Naive B cell (primary cell): Measurements from ENCODE around the gene IL33. TPM values are rescaled to one million over a fixed set of nuclear protein-coding genes. Genes with fewer than 3 reads are reported as not detected.
A peak's percentile ranks its signal among the peaks of the same experiment; 100 is the strongest.

ENCODE experiments used
- ATAC-seq, 2 donors: fragments of 150-1000 bp; cut with Tn5 transposase; 2 replicates each; pipeline ENCODE4 v1.10.0; 2021; ENCODE audit warnings: low read depth in 2 of 2, mild to moderate bottlenecking in 2 of 2, moderate library complexity in 2 of 2
- DNase-seq: peaks from one replicate; pipeline ENCODE4 v3.0.0; 2022
- H3K27ac Mint-ChIP-seq, 6 donors: one replicate each; pipeline ENCODE4 v1.8.0; 2020 to 2022; ENCODE audit warnings: mild to moderate bottlenecking in 6 of 6, mixed read lengths in 6 of 6, moderate library complexity in 5 of 6, inconsistent platforms in 2 of 6
- H3K27me3 Mint-ChIP-seq, 3 donors: one replicate each; pipeline ENCODE4 v1.8.0; 2021 to 2022; ENCODE audit warnings: mixed read lengths in 3 of 3, mild to moderate bottlenecking in 1 of 3
- H3K36me3 Mint-ChIP-seq, 2 donors: one replicate each; pipeline ENCODE4 v1.8.0; 2020 to 2022; ENCODE audit warnings: mixed read lengths in 2 of 2, inconsistent platforms in 1 of 2, mild to moderate bottlenecking in 1 of 2
- H3K4me1 Mint-ChIP-seq, 3 donors: one replicate each; pipeline ENCODE4 v1.8.0; 2020 to 2022; ENCODE audit warnings: mixed read lengths in 3 of 3, inconsistent platforms in 1 of 3, mild to moderate bottlenecking in 1 of 3, moderate library complexity in 1 of 3
- H3K4me3 Mint-ChIP-seq, 8 donors: one replicate each; pipeline ENCODE4 v1.8.0; 2020 to 2022; ENCODE audit warnings: mild to moderate bottlenecking in 8 of 8, mixed read lengths in 8 of 8, moderate library complexity in 8 of 8, inconsistent platforms in 2 of 8
- H3K9me3 Mint-ChIP-seq, 7 donors: one replicate each; pipeline ENCODE4 v1.8.0; 2020 to 2022; ENCODE audit warnings: mixed read lengths in 7 of 7, mild to moderate bottlenecking in 5 of 7, inconsistent platforms in 2 of 7, moderate library complexity in 1 of 7
- polyA plus RNA-seq, 6 donors: library from polyadenylated mRNA; unstranded; fragments of 300-500 nt; fragmentation: Illumina TruSeq; gene quantifications; one replicate each; pipeline ENCODE4 v1.2.3, GENCODE V29; 2021; ENCODE audit warnings: low read depth in 6 of 6

IL33 gene
- polyA plus RNA-seq, 6 donors from 2014 or later, result not detected

DNA sequence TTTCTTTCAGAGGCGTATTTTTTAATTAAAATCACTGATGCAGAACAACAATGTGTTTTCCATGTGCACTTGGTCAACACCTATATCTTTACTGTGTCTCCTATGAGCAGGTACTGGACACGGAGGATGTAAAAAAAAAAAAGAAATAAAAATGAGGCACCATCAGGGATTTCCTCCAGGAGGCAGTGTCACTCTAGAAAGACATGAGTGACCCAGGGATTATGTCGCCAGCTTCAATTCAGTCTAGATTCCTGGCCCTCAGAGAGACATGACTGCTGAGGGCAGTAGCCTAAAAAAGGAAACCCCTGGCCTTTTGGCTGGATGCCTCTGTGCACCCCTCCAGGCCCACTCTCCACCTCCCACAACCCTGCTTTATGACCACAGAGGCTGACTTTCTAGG, 18.3 kb upstream of the IL33 start:
- Mint-ChIP-seq H3K27me3 (peaks cover 11 to 34% (median 17%) of the 10 kb centered on the region in 3 donors), H3K9me3 (peaks cover 0 to 3% (median 0%) of the 10 kb centered on the region in 7 donors), H3K4me1 (no peaks in the 10 kb centered on the region), H3K4me3 (no peak overlapping the region), H3K27ac (no peak overlapping the region), H3K36me3 (no peaks in the 10 kb centered on the region)
- DNase-seq, result no peak
- ATAC-seq, result no peak

DNA sequence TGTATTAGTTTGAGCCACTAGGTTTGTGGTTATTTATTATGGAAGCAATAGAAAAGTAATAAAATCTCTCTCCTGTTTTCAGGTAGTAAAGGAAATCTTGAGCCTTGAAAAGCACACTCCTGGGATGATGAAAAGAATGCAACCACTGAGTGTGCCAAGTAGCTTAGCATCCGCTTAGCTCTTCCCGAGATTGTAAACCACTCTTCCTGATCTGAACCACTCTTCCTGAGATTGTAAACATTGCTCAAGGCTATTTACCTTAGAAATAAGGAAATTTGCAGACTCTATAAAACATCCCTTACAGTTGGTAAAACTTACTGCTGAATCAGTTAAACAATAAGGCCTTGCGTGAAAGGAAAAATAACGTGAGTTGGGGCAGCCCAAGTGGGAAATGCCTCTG, 17.4 kb upstream of the IL33 start:
- H3K4me1 Mint-ChIP-seq, result no peaks in the 10 kb centered on the region
- no peaks in the 10 kb centered on the region for H3K36me3 Mint-ChIP-seq
- no peak for DNase-seq
- ATAC-seq, result no peak
- no peak overlapping the region for H3K27ac Mint-ChIP-seq
- peaks cover 0 to 3% (median 0%) of the 10 kb centered on the region in 7 donors for H3K9me3 Mint-ChIP-seq
- H3K4me3 Mint-ChIP-seq, result no peak overlapping the region
- peaks cover 9 to 33% (median 15%) of the 10 kb centered on the region in 3 donors for H3K27me3 Mint-ChIP-seq

DNA sequence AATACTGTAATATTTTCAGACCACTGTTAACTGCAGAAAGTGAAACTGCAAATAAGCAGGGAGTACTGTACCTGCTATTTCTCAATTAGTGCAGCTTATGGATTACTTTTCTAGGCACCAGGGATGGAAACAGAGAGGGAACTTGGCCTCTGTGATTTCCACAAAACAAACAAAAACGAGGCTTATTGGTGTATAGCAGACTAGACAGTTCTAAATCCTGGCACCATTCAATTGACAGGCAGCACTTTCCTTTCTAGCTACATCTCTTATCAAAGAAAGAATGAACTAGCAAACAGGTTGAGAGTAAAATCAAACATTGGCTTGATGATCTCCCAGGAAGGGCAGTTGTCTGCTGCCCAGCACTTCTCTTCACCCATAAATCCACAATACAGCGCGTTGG, 16.0 kb upstream of the IL33 start:
- H3K4me3 Mint-ChIP-seq, result no peak overlapping the region
- no peaks in the 10 kb centered on the region for H3K36me3 Mint-ChIP-seq
- H3K27me3 Mint-ChIP-seq, result peaks cover 13 to 32% (median 20%) of the 10 kb centered on the region in 3 donors
- no peaks in the 10 kb centered on the region for H3K4me1 Mint-ChIP-seq
- H3K9me3 Mint-ChIP-seq, result peaks cover 0 to 3% (median 0%) of the 10 kb centered on the region in 7 donors
- ATAC-seq (no peak), DNase-seq (no peak)
- H3K27ac Mint-ChIP-seq, result no peak overlapping the region

DNA sequence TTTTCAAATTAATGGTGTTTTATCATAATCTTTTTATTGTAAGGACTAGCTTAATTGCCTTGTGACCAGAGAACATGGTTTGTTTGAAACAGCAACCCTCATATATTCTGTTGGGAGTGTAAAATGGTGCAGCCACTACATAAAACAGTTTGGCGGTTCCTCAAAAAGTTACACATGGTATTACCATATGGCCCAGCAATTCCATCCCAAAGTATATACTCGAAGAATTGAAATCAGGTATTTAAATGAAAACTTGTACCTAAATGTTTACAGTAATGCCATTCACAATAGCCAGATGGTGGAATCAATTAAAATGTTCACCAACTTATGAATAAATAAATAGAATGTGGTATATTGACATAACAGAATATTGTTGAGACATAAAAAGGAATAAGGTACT, 14.8 kb upstream of the IL33 start:
- peaks cover 0 to 9% (median 5%) of the 10 kb centered on the region in 7 donors for H3K9me3 Mint-ChIP-seq
- H3K27me3 Mint-ChIP-seq, result peaks cover 7 to 33% (median 20%) of the 10 kb centered on the region in 3 donors
- H3K4me3 Mint-ChIP-seq, result no peak overlapping the region
- no peaks in the 10 kb centered on the region for H3K4me1 Mint-ChIP-seq
- no peak for DNase-seq
- H3K36me3 Mint-ChIP-seq, result peaks cover 0 to 8% of the 10 kb centered on the region in 2 donors
- no peak overlapping the region for H3K27ac Mint-ChIP-seq
- no peak for ATAC-seq

- H3K4me1 Mint-ChIP-seq, result no peaks in the 10 kb centered on the region
- DNase-seq, result no peak
- no peak overlapping the region for H3K27ac Mint-ChIP-seq
- ATAC-seq, result no peak
- H3K9me3 Mint-ChIP-seq, result peaks cover 20 to 60% (median 51%) of the 10 kb centered on the region in 7 donors
- H3K4me3 Mint-ChIP-seq, result no peak overlapping the region
- H3K27me3 Mint-ChIP-seq, result peaks cover 5 to 20% (median 8%) of the 10 kb centered on the region in 3 donors
- peaks cover 0 to 16% of the 10 kb centered on the region in 2 donors for H3K36me3 Mint-ChIP-seq
Observed at GRCh38 chr9:6209966-6210365, 5.6 kb upstream of the IL33 start.

GRCh38 chr9:6212722-6213375, 2.8 kb upstream of the IL33 start:
- Mint-ChIP-seq H3K36me3 (peaks cover 0 to 8% of the 10 kb centered on the region in 2 donors), H3K27me3 (peaks cover 11 to 35% (median 20%) of the 10 kb centered on the region in 3 donors), H3K4me1 (no peaks in the 10 kb centered on the region), H3K27ac (peak overlapping the region in 1 of 6 donors; percentile 8), H3K9me3 (peaks cover 15 to 39% (median 32%) of the 10 kb centered on the region in 7 donors), H3K4me3 (no peak overlapping the region)
- DNase-seq, result no peak
- no peak for ATAC-seq

- H3K4me3 Mint-ChIP-seq, result no peak overlapping the region
- peaks cover 0 to 8% of the 10 kb centered on the region in 2 donors for H3K36me3 Mint-ChIP-seq
- DNase-seq (no peak), ATAC-seq (no peak)
- H3K27me3 Mint-ChIP-seq, result peaks cover 15 to 41% (median 25%) of the 10 kb centered on the region in 3 donors
- H3K4me1 Mint-ChIP-seq, result no peaks in the 10 kb centered on the region
- H3K9me3 Mint-ChIP-seq, result peaks cover 10 to 24% (median 18%) of the 10 kb centered on the region in 7 donors
- H3K27ac Mint-ChIP-seq, result no peak overlapping the region
Observed at GRCh38 chr9:6214434-6214833, 1.2 kb upstream of the IL33 start.

DNA sequence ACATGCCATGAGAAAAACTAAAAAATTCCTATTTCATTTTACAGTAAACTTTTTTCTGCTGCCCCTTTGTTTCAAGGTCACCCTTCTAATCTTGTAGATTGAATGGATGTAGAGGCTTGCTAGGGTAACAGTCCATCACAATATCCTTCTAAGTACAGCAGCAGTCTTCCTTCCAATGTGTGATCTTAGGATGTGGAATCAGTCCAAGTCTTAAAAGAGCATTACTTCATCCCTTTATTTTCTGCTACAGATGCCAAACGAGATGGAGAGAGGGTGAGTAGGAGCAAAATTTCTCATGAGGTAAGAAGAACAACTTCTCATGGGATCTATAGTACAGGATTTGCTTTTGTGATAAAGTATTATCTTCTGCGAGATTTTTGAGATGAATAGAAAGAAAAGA, 704 bp upstream of the IL33 start:
- DNase-seq (no peak), ATAC-seq (no peak)
- peaks cover 0 to 8% of the 10 kb centered on the region in 2 donors for H3K36me3 Mint-ChIP-seq
- peaks cover 9 to 19% (median 15%) of the 10 kb centered on the region in 7 donors for H3K9me3 Mint-ChIP-seq
- no peaks in the 10 kb centered on the region for H3K4me1 Mint-ChIP-seq
- H3K27ac Mint-ChIP-seq, result no peak overlapping the region
- H3K27me3 Mint-ChIP-seq, result peaks cover 15 to 43% (median 26%) of the 10 kb centered on the region in 3 donors
- no peak overlapping the region for H3K4me3 Mint-ChIP-seq

GRCh38 chr9:6216002-6216401, 395 bp downstream of the IL33 start:
- Mint-ChIP-seq H3K27ac (no peak overlapping the region), H3K27me3 (peaks cover 15 to 48% (median 31%) of the 10 kb centered on the region in 3 donors), H3K4me1 (no peaks in the 10 kb centered on the region), H3K4me3 (no peak overlapping the region), H3K9me3 (peaks cover under 1 to 8% (median 6%) of the 10 kb centered on the region in 7 donors), H3K36me3 (no peaks in the 10 kb centered on the region)
- DNase-seq (no peak), ATAC-seq (no peak)

- H3K27me3 Mint-ChIP-seq, result peaks cover 15 to 48% (median 31%) of the 10 kb centered on the region in 3 donors
- ATAC-seq (no peak), DNase-seq (no peak)
- H3K36me3 Mint-ChIP-seq, result no peaks in the 10 kb centered on the region
- H3K9me3 Mint-ChIP-seq, result peaks cover 0 to 4% (median 3%) of the 10 kb centered on the region in 7 donors
- H3K4me1 Mint-ChIP-seq, result no peaks in the 10 kb centered on the region
- H3K4me3 Mint-ChIP-seq, result no peak overlapping the region
- H3K27ac Mint-ChIP-seq, result no peak overlapping the region
Observed at GRCh38 chr9:6216951-6217350, 1.3 kb downstream of the IL33 start.

DNA sequence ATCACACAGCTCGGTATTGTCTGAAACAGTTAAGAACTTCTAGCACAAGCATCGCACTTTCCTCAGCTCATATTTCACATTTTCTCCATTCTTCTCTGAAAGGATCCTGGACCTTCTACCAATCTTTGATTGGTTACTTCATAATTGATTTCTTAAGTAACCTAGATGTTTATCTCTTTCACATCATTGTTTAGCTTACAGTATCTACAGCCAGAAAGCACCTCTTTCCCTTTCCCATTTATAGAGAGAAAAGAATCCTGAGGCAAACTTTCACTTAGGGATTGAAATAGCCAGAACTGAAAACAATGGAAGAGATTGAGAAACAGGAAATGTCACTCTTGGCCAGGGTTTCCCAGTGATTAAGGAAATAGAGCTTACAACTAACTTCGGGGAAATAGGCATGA, 2.5 kb downstream of the IL33 start:
- H3K9me3 Mint-ChIP-seq, result peaks cover 0 to 3% (median 0%) of the 10 kb centered on the region in 7 donors
- H3K27ac Mint-ChIP-seq, result no peak overlapping the region
- peaks cover 15 to 41% (median 29%) of the 10 kb centered on the region in 3 donors for H3K27me3 Mint-ChIP-seq
- no peak overlapping the region for H3K4me3 Mint-ChIP-seq
- no peaks in the 10 kb centered on the region for H3K36me3 Mint-ChIP-seq
- DNase-seq (no peak), ATAC-seq (no peak)
- no peaks in the 10 kb centered on the region for H3K4me1 Mint-ChIP-seq

GRCh38 chr9:6219040-6219439, 3.4 kb downstream of the IL33 start:
- no peak for ATAC-seq
- Mint-ChIP-seq H3K4me1 (no peaks in the 10 kb centered on the region), H3K9me3 (no peaks in the 10 kb centered on the region), H3K27ac (no peak overlapping the region), H3K36me3 (no peaks in the 10 kb centered on the region), H3K27me3 (peaks cover 15 to 38% (median 29%) of the 10 kb centered on the region in 3 donors), H3K4me3 (no peak overlapping the region)
- DNase-seq, result no peak

DNA sequence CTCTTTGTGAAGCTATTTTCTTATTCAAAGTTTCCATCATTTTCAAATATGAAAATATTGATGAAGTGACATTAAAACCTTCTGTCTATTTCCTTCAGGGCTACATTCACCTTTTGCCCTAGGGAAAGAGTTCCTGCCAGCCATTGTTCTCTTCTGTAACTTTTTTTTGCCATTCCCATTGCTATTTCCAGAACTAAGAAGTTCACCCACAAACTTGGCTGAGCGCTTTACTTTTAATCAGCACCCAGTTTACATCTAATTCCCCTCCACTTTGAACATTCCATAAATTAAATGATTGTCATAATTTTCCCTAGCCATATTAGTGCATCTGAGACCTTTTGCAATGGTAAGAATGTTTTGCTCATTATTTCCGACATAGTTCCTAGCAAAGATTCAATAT, 4.4 kb downstream of the IL33 start:
- Mint-ChIP-seq H3K36me3 (no peaks in the 10 kb centered on the region), H3K27ac (no peak overlapping the region), H3K27me3 (peaks cover 19 to 37% (median 36%) of the 10 kb centered on the region in 3 donors), H3K4me1 (no peaks in the 10 kb centered on the region), H3K4me3 (no peak overlapping the region), H3K9me3 (no peaks in the 10 kb centered on the region)
- DNase-seq, result no peak
- ATAC-seq, result no peak

DNA sequence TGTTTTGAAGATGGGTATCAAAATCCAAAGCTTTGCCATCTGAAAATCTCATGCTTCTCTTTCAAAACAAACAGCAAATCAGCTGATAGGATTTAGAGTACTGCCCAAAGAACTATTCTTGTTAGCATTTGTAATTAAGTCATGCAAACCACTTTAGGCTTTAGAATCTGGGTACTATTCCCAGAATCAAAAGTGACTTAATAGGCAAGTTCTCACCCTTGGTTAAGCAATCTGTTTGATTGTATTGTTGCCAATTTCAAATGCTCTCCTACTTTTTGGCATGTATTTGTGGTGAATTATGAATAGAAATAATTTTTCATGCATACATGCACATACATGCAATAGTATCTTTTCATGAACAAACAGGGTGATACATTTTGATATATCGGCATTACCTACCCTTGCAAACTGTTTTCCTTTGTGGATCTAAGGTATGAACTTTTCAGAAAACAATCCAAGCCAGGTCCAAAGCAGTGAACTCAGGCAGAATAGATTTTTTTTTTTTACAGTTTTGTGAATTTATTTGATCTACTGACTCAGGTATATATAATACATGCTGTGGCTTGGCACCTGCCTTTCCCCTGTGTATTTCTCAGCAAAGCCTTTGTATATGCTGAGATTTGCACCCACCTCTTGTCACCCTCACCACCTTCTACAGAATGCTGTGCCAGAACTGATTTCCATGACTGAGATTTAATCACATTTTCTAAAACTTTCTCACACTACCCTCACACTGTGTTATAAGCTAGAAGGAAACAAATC, 9.0 kb downstream of the IL33 start:
- peaks cover 0 to 3% (median 0%) of the 10 kb centered on the region in 7 donors for H3K9me3 Mint-ChIP-seq
- H3K27ac Mint-ChIP-seq, result no peak overlapping the region
- no peaks in the 10 kb centered on the region for H3K36me3 Mint-ChIP-seq
- DNase-seq (no peak), ATAC-seq (no peak)
- peaks cover 15 to 39% (median 34%) of the 10 kb centered on the region in 3 donors for H3K27me3 Mint-ChIP-seq
- H3K4me3 Mint-ChIP-seq, result no peak overlapping the region
- no peaks in the 10 kb centered on the region for H3K4me1 Mint-ChIP-seq
